ENCODE measurements around the gene DDX51. TPM values are rescaled to one million over a fixed set of nuclear protein-coding genes. Genes with fewer than 3 reads are reported as not detected.

DDX51 gene
- polyA plus RNA-seq, 1 experiment, result 8.2 TPM

DNA sequence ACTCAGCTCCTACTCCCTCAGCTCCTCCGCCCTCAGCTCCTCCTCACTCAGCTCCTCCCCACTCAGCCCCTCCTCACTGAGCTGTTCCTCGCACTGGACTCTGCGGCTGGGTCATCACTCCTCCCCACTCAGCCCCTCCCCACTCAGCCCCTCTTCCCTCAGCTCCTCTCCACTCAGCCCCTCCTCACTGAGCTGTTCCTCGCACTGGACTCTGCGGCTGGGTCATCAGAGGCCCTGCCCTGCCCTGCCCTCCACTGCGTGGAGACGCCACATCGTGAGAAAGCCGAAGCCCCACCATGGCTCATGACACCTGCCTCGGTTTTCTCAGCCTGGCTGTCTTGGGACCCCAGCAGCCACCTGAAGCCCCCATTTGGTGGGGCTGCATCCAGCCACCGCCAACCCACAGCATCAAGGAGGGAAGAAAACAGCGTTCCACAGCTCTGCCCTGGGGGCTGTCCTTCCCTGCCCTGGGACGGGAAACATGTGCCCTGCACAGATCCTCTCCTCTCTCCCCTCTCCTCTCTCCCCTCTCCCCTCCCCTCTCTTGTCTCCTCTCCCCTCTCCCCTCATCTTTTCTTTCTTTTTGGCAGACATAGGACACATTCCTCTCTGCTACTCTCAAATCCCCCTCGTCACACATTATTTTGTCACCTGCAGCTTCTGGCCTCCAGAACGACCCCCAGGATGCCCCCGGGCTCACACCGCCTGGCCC lies 17.8 kb upstream of the DDX51 start:
- ChIA-PET POLR2A (interaction anchor here (0.6 kb wide), 1 partner anchor 399 kb away, joined by 5 read pairs; no protein-coding TSS in a partner anchor), CTCF (interaction anchor here (1.0 to 2.5 kb wide), 4 partner anchors 8 to 453 kb away, joined by 3 to 11 read pairs (median 5); no protein-coding TSS in a partner anchor)
- peaks cover 2% of the 10 kb centered on the region; the same call in 1 of the 2 replicates for H3K36me3 ChIP-seq (ENCODE audit: control insufficient read depth, insufficient read depth, low read length)
- TF ChIP-seq, protein P1, sequence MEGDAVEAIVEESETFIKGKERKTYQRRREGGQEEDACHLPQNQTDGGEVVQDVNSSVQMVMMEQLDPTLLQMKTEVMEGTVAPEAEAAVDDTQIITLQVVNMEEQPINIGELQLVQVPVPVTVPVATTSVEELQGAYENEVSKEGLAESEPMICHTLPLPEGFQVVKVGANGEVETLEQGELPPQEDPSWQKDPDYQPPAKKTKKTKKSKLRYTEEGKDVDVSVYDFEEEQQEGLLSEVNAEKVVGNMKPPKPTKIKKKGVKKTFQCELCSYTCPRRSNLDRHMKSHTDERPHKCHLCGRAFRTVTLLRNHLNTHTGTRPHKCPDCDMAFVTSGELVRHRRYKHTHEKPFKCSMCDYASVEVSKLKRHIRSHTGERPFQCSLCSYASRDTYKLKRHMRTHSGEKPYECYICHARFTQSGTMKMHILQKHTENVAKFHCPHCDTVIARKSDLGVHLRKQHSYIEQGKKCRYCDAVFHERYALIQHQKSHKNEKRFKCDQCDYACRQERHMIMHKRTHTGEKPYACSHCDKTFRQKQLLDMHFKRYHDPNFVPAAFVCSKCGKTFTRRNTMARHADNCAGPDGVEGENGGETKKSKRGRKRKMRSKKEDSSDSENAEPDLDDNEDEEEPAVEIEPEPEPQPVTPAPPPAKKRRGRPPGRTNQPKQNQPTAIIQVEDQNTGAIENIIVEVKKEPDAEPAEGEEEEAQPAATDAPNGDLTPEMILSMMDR (IDR thresholded peaks at IDR 0.05; ENCODE audit: insufficient read depth, low read depth, low read length), result no peak
- DNase-seq (ENCODE audit: low read depth), result no peak
- no peak overlapping the region for H3K4me3 ChIP-seq (ENCODE audit: low read depth, low read length)
- 0 out of 2 replicates have a peak, but pooled peaks cover 5% of the 10 kb centered on the region for H3K27me3 ChIP-seq (ENCODE audit: control insufficient read depth, insufficient read depth, low read length)

DNA sequence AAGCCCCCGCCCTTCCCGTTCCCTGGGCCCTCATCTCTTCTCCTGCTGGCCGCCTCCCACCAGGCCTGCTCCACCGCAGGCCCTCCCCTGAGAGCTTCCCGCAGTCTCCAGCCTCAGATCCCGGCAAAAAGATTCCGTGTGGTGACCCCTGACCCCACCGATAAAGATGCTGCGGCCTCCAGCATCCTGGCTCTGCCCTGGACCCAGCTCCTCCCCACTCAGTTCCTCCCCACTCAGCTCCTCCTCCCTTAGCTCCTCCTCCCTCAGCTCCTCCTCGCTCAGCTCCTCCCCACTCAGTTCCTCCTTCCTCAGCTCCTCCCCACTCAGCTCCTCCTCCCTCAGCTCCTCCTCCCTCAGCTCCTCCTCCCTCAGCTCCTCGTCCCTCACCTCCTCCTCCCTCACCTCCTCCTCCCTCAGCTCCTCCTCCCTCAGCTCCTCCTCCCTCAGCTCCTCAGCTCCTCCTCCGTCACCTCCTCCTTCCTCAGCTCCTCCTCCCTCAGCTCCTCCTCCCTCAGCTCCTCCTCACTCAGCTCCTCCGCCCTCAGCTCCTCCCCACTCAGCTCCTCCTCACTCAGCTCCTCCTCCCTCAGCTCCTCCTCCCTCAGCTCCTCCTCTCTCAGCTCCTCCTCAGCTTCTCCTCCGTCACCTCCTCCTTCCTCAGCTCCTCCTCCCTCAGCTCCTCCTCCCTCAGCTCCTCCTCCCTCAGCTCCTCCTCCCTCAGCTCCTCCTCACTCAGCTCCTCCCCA lies 17.1 kb upstream of the DDX51 start:
- ChIA-PET POLR2A (no interaction called here), CTCF (interaction anchor here (1.0 to 2.7 kb wide), 4 partner anchors 8 to 454 kb away, joined by 3 to 11 read pairs (median 7); no protein-coding TSS in a partner anchor)
- TF ChIP-seq, protein P1 (IDR thresholded peaks at IDR 0.05; ENCODE audit: insufficient read depth, low read depth, low read length), result no peak
- H3K27me3 ChIP-seq (ENCODE audit: control insufficient read depth, insufficient read depth, low read length), result 0 out of 2 replicates have a peak, but pooled peaks cover 5% of the 10 kb centered on the region
- H3K4me3 ChIP-seq (ENCODE audit: low read depth, low read length), result no peak overlapping the region
- no peak for DNase-seq (ENCODE audit: low read depth)
- H3K36me3 ChIP-seq (ENCODE audit: control insufficient read depth, insufficient read depth, low read length), result peaks cover 2% of the 10 kb centered on the region; the same call in 1 of the 2 replicates

DNA sequence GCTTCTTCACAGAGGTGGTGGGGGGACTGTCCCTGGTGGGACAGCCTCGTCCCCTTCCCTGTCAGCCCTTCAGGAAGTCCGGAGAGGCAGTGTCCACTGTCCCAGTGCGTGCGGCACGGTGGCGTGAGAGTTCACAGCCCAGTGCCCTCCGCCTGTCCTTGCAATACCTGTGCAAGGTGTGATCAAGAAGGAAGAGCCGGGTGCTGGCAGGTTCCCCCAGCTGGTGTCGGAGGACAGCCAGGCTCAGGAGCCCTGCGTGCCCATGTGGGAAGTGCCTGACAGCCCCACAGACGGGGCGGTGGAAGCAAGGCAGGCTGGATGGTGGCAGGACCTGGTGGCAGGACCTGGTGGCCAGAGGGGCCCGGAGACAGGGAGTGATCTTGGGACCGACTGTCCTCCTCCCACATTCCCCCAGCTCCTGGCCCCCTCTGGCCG lies 16.5 kb upstream of the DDX51 start:
- POLR2A ChIA-PET, result no interaction called here
- H3K4me3 ChIP-seq (ENCODE audit: low read depth, low read length), result no peak overlapping the region
- CTCF ChIA-PET, result interaction anchor here (1.1 to 2.7 kb wide), 2 partner anchors 254 to 454 kb away, joined by 3 to 11 read pairs; no protein-coding TSS in a partner anchor
- H3K27me3 ChIP-seq (ENCODE audit: control insufficient read depth, insufficient read depth, low read length), result 0 out of 2 replicates have a peak, but pooled peaks cover 5% of the 10 kb centered on the region
- H3K36me3 ChIP-seq (ENCODE audit: control insufficient read depth, insufficient read depth, low read length), result peaks cover 2% of the 10 kb centered on the region; the same call in 1 of the 2 replicates
- TF ChIP-seq, protein P1 (IDR thresholded peaks at IDR 0.05; ENCODE audit: insufficient read depth, low read depth, low read length), result no peak
- DNase-seq (ENCODE audit: low read depth), result no peak

DNA sequence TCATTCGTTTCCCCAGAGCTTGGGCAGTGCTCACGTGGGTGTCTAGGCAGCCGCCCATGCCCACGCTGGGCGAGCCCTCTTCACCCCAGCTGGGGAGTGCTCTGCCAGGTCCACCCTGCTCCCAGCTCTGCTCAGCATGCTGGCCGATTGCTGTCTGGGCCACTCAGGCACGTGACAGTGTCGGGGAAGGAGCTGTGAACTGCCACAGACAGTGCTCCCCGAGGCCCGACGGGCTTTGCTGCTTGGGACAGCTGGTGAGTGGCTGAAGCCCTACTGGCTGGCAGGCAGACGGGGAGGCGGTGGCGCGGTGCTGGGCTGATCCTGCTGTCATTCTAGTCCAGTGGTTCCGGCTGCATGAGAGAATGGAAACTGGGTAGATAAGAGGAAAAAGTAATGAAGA lies 15.9 kb upstream of the DDX51 start:
- DNase-seq (ENCODE audit: low read depth), result no peak
- CTCF ChIA-PET, result interaction anchor here (2.7 kb wide), 1 partner anchor 254 kb away, joined by 11 read pairs; no protein-coding TSS in a partner anchor
- TF ChIP-seq, protein P1 (IDR thresholded peaks at IDR 0.05; ENCODE audit: insufficient read depth, low read depth, low read length), result no peak
- Histone ChIP-seq H3K4me3 (ENCODE audit: low read depth, low read length) (no peak overlapping the region), H3K36me3 (ENCODE audit: control insufficient read depth, insufficient read depth, low read length) (peaks cover 2% of the 10 kb centered on the region; the same call in 1 of the 2 replicates), H3K27me3 (ENCODE audit: control insufficient read depth, insufficient read depth, low read length) (0 out of 2 replicates have a peak, but pooled peaks cover 5% of the 10 kb centered on the region)
- POLR2A ChIA-PET, result no interaction called here
